DOHH2 (cell line): ENCODE measurements around the gene AHNAK.

ENCODE experiments used
- H3F3A ChIP-seq: fragments of 200-600 bp; sonication (generic), shearing (Covaris generic); 2 replicates; pipeline ENCODE4 v1.6.0; 2016; ENCODE audit warnings: antibody characterized with exemption, mild to moderate bottlenecking; ENCODE audit not compliant: control insufficient read depth, insufficient read depth
- H3K27ac ChIP-seq: fragments of 200-600 bp; sonication (generic); 2 replicates; pipeline ENCODE4 v1.5.1; 2014; ENCODE audit warnings: low read depth, mild to moderate bottlenecking, low read length, moderate library complexity
- H3K27me3 ChIP-seq: fragments of 200-600 bp; sonication (generic); 2 replicates; pipeline ENCODE4 v1.6.1; 2014; ENCODE audit warnings: mild to moderate bottlenecking, low read length, mixed read lengths; ENCODE audit not compliant: control insufficient read depth
- H3K36me3 ChIP-seq: fragments of 200-600 bp; sonication (generic); 2 replicates; pipeline ENCODE4 v1.6.1; 2014; ENCODE audit warnings: mild to moderate bottlenecking, low read length, moderate library complexity, mixed read lengths; ENCODE audit not compliant: control insufficient read depth
- H3K4me1 ChIP-seq: fragments of 200-600 bp; sonication (generic); 2 replicates; pipeline ENCODE4 v1.6.1; 2014; ENCODE audit warnings: mild to moderate bottlenecking, low read length, mixed read lengths; ENCODE audit not compliant: control insufficient read depth
- H3K4me2 ChIP-seq: fragments of 200-600 bp; sonication (generic); 2 replicates; pipeline ENCODE4 v1.6.0; 2014; ENCODE audit warnings: mild to moderate bottlenecking, low read length, moderate library complexity
- H3K4me3 ChIP-seq: fragments of 200-600 bp; sonication (generic); 2 replicates; pipeline ENCODE4 v1.5.1; 2014; ENCODE audit warnings: mild to moderate bottlenecking, low read length, mixed read lengths
- H3K79me2 ChIP-seq: fragments of 200-600 bp; sonication (generic); 2 replicates; pipeline ENCODE4 v1.6.1; 2014; ENCODE audit warnings: mild to moderate bottlenecking, low read length, mixed read lengths; ENCODE audit not compliant: control insufficient read depth
- H3K9me2 ChIP-seq: fragments of 200-600 bp; sonication (generic); replicated peaks from 2 replicates; pipeline ENCODE4 v1.6.1; 2014; ENCODE audit warnings: mild to moderate bottlenecking, low read length, mixed read lengths; ENCODE audit not compliant: control insufficient read depth
- H3K9me3 ChIP-seq: fragments of 200-600 bp; sonication (generic); 2 replicates; pipeline ENCODE4 v1.6.1; 2014; ENCODE audit warnings: antibody characterized with exemption, low read length, mixed read lengths; ENCODE audit not compliant: control insufficient read depth, insufficient read depth
- H4K20me1 ChIP-seq: fragments of 200-600 bp; sonication (generic); 2 replicates; pipeline ENCODE4 v1.6.0; 2014; ENCODE audit warnings: low read depth, mild to moderate bottlenecking, antibody characterized with exemption, low read length, moderate library complexity; ENCODE audit not compliant: control insufficient read depth, insufficient read depth
- EZH2phosphoT487 ChIP-seq: fragments of 200-600 bp; sonication (generic); IDR thresholded peaks from 2 replicates; pipeline ENCODE4 v1.6.1; 2017; ENCODE audit warnings: borderline replicate concordance, mild to moderate bottlenecking, antibody characterized with exemption, low read length, moderate library complexity, mixed read lengths
- TF ChIP-seq, protein P1 (sequence below): fragments of 200-600 bp; sonication (generic); IDR thresholded peaks from one replicate; pipeline ENCODE4 v1.5.1; 2014; ENCODE audit warnings: antibody characterized with exemption, mild to moderate bottlenecking, low read depth, low read length; ENCODE audit not compliant: poor library complexity, severe bottlenecking

The AHNAK gene

DNA sequence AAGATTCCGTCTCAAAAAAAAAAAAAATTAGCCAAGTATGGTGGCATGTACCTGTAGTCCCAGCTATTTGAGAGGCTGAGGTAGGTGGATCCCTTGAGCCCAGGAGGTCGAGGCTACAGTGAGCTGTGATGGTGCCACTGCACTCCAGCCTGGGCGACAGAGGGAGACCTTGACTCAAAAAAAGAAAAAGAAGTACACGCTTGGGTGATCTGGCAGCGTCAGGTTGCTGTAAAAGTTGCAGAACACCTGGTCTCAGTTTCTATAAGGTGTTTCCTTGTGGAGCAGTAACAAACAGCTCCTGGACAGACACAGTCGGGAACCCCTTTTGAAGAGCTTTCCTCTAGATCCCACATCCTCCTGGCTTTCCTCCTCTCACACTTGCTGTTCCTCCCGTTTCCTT is 82.0 kb downstream of the AHNAK start:
- Histone ChIP-seq H3K4me3 (no peak overlapping the region), H3K4me2 (no peak overlapping the region), H3K27ac (no peak overlapping the region), H4K20me1 (no peaks in the 10 kb centered on the region), H3K4me1 (peaks cover 5% of the 10 kb centered on the region; the same call in 1 of the 2 replicates), H3K27me3 (peaks cover 11% of the 10 kb centered on the region), H3K79me2 (no peaks in the 10 kb centered on the region), H3K9me3 (no peaks in the 10 kb centered on the region), H3K36me3 (no peaks in the 10 kb centered on the region), H3K9me2 (no peaks in the 10 kb centered on the region), H3F3A (no peaks in the 10 kb centered on the region)
- TF ChIP-seq, protein P1, sequence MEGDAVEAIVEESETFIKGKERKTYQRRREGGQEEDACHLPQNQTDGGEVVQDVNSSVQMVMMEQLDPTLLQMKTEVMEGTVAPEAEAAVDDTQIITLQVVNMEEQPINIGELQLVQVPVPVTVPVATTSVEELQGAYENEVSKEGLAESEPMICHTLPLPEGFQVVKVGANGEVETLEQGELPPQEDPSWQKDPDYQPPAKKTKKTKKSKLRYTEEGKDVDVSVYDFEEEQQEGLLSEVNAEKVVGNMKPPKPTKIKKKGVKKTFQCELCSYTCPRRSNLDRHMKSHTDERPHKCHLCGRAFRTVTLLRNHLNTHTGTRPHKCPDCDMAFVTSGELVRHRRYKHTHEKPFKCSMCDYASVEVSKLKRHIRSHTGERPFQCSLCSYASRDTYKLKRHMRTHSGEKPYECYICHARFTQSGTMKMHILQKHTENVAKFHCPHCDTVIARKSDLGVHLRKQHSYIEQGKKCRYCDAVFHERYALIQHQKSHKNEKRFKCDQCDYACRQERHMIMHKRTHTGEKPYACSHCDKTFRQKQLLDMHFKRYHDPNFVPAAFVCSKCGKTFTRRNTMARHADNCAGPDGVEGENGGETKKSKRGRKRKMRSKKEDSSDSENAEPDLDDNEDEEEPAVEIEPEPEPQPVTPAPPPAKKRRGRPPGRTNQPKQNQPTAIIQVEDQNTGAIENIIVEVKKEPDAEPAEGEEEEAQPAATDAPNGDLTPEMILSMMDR = no peak
- TF ChIP-seq EZH2phosphoT487 = no peak

DNA sequence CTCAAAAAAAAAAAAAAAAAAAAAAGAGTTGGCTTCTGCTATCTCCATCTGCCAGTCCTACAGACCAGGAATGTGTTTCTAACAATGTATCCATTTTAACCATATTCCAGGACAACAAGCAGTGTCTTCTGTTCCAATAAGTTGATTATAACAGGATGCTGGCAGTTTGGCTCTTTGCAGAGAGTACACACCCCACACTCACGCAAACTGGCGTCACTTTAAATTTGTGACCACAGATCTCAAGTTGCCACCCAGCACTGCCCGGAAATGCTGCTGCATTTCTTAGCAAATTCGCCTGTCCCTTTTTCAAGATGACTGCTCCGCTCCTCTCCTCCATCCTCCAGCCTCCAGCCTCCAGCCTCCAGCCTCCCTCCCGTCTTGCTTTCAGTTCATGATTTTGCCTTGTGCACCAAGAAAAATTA is 83.5 kb downstream of the AHNAK start:
- Histone ChIP-seq H3K36me3 (no peaks in the 10 kb centered on the region), H3K4me3 (no peak overlapping the region), H3K27me3 (peaks cover 11% of the 10 kb centered on the region), H3K9me2 (no peaks in the 10 kb centered on the region), H3K4me2 (no peak overlapping the region), H3F3A (no peaks in the 10 kb centered on the region), H3K27ac (no peak overlapping the region), H3K9me3 (no peaks in the 10 kb centered on the region), H3K79me2 (no peaks in the 10 kb centered on the region), H4K20me1 (no peaks in the 10 kb centered on the region), H3K4me1 (peaks cover 5% of the 10 kb centered on the region; the same call in 1 of the 2 replicates)
- no peak for TF ChIP-seq EZH2phosphoT487
- TF ChIP-seq, protein P1 = no peak

DNA sequence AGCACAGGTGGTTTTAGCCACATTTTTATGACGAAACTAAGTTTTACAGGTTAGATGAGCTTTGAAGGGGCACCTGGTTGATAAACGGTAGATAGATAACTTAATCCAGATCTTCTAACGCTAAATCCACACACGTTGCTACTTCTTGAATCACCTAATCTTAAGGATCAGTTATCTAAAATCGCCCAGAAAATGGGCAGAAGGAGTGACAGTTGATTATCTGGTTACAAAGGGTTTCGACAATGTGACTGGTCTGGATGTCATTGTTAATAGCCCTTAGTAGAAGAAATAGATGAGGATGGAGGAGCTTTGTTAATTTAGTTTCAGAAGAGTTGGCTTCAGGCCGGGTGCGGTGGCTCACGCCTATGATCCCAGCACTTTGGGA is 84.1 kb downstream of the AHNAK start:
- no peak overlapping the region for H3K4me3 ChIP-seq
- no peak overlapping the region for H3K4me2 ChIP-seq
- no peaks in the 10 kb centered on the region for H3K36me3 ChIP-seq
- no peaks in the 10 kb centered on the region for H4K20me1 ChIP-seq
- H3K9me3 ChIP-seq = no peaks in the 10 kb centered on the region
- H3F3A ChIP-seq = no peaks in the 10 kb centered on the region
- no peaks in the 10 kb centered on the region for H3K79me2 ChIP-seq
- no peaks in the 10 kb centered on the region for H3K9me2 ChIP-seq
- H3K27me3 ChIP-seq = peaks cover 11% of the 10 kb centered on the region
- TF ChIP-seq EZH2phosphoT487 = no peak
- TF ChIP-seq, protein P1 = no peak
- H3K4me1 ChIP-seq = peaks cover 5% of the 10 kb centered on the region; the same call in 1 of the 2 replicates
- no peak overlapping the region for H3K27ac ChIP-seq
